Cerebellar nuclear complex (tissue), 1 donor: Measurements from ENCODE around the gene AGAP1.
A peak's percentile ranks its signal among the peaks of the same experiment; 100 is the strongest.

Source experiments
- DNase-seq, 2 experiments: peaks; one replicate each; lab custom pipeline; 2025; lab: John Stamatoyannopoulos, UW

AGAP1 gene

DNA sequence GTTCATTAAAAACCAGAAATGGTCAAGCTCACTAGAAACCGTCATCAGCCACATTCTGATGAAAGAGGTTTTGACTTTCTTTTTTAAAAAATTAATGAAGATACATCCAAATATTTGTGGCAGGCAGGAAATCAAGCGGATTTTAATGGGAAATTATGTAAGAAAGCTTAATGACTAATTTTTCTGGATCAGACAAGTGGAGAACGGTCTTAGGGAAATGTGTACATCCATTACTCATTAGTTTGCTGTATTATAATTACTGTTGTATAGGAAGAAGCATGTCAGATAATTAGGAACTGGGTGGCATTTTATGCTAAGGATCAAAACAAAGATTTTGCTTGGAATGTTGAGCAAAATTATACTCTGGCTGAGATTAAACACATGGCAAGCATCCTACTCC is 39.4 kb downstream of the AGAP1 start:
- DNase-seq: no peak

DNA sequence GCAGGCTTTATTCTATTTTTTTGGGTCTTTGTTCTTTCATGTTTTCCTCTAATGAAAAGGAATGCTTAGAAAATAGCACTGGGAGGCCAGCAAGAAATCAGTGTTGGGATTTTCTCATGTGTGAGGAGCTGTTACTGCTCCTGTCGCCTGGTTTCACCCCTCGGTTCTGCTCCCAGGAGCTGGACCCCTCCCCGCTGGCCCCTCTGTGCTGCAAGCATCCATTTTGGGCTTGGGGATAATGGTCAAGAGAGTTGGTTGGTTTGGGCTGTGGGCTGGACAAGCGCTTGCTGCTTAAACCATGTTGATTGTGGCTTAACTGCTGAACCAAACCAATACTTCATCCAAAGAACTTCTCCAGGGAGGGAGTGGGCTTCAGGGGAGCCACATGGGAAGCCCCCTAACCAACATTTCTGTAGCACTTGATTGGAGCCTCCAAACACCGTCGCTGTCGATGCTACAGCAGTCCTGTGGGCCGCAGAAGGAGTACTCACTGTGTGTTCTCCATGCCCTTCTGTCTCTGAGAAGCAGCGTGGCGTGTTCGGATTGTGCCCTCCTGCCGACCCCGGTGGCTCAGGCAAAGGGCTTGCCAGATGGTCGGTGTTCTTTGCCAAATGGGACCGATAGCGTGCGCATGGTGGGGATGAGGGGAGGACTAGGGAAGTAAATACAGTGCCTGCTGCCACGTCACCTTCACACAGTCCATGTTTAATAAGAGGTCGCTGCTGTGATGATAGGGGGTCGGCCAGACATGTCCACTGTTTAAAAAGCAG is 40.0 kb downstream of the AGAP1 start:
- peak; percentile 10 to 58 for DNase-seq

DNA sequence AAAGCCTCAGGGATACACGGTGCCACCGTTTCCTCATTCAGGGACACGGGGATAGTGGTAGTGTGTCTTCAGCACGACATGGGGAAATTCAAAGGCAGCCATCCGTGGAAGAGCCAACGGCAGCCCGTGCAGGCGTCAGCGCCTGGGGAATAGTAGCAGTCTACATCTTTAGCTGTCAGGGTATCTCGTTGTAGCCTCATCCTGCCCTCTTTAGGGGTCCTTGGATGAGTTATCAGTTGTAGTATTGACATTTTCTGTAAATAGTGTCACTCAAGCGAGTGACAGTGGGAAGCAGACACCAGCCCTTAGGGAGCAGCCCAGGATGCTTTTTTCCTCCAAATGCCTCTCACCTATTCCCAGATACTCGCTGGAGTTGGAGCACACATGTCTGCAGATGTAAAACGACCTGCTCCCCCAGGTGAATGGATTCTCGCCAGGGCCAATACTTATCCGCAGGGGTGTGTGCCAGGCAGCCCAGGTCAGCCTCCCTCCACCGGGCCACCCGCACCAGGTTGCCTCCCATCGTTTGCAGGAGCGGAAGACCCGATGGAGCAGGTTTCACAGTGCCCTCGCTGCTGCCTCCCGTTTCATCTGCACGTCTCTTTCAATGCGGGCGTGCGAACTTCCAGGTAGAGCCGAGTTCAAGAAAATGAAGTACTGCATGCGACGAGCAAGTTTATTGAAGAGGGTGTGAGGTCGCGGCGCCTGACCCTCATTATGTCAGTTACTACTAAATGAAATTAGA is 41.0 kb downstream of the AGAP1 start:
- DNase-seq: no peak

DNA sequence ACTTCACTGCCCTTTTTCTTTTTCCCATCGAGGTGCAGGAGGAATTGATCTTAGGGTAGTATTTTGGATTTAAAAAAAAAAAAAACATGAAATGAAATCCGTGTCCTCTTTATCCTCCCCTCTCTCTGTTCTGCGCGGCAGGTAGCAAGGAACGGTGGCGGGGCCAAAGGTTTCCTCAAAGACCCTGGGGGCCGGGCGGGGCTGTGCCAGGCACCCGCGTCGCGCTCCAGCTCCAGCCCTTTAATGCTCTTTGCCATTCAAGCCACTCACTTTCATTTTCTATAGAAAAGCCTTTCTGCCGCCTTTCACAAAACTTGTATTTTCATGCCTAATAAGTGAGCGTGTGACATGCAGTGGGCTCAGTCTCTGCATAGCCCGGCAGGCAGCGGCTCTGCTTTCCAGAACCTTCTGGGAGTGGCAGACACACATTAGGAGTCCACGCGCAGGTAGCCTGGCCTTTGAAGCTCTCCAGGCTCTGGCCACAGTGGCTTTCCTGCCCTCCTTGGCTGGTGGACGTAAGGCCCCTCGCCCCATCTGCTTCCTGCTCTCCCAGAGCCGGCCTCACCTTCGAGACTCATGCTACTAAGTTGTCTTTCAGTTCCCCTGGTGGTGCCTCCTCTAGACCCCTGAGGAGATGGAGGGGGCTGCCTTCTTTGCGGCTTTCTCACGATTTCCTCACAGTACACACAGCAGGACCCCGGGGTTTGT is 41.7 kb downstream of the AGAP1 start:
- no peak for DNase-seq

DNA sequence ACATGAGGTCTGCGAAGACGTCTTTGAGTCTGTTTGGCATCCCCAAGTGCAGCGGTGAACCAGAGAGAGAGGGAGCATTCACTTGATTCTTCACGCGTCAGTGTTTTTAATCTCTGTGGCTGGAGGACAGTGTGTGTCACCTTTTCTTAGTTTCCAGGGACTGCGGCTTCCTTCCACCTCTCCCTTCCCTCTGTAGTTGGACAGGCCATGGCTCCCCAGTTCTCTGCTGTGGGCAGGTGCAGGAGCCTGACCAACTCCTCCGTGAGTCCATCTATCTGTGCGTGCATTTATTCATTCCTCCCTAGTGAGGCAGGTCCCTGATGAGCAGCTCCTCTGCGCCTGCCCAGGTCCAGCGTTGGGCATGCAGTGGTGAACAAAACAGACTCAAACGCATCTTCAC is 42.9 kb downstream of the AGAP1 start:
- DNase-seq: no peak

DNA sequence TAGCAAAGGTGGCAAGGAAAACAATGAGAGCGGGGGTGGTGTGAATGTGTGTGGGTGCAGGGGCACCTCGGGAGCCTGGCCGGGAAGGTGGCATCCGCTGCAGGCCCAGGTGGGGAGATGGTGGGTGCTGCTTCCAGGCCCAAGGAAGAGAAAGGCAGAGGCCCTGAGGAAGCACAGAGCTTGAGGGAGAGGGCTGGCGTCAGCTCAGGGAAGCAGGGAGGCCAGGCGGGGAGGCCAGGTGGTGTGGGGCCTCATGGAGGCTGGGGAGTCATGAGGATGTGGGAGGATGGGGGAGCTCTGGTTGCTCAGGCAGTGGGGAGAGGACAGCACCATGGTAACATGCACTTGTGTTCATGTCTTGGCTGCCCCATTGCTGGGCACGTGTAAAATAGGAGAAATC is 43.3 kb downstream of the AGAP1 start:
- no peak for DNase-seq

DNA sequence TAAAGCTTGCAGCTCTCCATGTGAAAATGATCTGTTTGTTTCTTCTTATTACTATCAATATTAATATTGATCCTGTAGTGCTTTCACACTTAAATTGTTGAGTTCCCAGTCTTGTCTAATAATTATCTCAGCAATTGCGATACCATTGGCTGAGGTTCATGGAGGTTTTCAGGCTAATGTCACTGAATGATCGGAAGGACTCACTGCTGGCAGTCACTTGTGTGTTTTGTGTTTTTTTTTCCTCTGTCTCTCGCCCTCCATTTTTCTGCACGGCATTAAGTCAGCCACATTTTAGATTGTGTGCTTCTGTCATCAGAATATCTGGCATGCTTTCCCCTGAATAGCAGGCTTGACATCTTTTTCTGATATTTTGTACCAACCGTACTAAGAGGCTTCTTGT is 43.7 kb downstream of the AGAP1 start:
- DNase-seq: no peak

DNA sequence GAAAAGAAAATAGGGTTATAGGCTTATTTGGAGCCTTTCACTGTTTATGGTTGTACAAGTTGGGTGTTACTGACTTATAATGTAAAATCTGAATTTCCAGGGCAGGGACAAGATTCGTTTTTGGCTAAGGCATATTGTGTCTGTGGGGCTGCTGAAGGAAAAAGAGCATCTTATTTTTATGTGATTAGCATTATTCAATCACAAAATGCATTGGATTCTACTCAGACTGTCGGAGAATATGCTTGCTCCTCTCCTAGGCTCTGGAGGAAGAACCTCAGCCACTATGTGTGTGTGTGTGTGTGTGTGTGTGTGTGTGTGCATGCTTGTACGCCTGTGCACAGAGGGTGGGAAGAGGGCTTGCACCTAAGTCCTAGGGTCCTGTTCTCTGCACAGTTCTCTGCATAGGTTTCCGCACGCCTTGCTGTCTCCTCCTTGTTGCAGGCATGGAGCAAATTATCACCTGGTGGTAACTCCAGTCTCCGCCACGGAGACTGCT is 44.3 kb downstream of the AGAP1 start:
- no peak for DNase-seq

DNA sequence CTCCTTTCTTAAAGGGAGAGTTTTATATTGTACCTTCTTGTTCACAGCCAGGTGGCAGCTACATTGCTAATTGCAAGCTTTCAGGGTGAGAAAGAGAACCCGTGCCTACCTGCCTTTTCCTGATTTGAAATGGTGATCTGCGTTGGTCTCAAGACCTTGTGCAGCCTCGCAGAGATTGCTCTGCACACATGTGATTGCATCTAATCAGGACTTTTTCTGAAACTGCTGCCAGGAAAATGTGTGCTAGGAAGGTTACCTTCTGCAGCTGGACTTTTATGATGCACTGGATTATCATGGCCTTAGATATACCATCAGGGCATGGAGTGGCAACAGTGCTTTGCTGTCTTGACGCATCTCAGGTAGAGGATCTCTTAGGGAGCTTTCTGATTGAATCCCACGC is 45.1 kb downstream of the AGAP1 start:
- no peak for DNase-seq

DNA sequence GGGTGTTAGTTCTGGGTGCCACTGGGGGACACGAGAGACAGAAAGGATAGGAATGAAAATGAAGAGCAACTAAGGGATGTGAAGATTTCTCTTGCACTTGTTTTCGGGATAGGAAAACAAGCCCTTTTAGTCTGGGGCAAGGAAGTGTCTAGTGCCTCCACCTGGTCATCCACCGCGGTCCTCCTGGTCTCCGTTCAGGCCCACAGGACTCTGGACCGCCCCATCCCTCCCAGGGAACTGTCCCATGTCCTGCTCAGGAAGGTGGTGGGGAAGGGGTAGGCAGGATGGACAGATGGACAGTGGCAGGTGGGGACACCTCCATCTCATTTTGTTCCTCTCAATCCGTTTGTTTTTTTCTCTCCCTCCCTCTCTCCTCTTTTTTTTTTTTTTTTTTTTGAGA is 45.9 kb downstream of the AGAP1 start:
- DNase-seq: no peak

DNA sequence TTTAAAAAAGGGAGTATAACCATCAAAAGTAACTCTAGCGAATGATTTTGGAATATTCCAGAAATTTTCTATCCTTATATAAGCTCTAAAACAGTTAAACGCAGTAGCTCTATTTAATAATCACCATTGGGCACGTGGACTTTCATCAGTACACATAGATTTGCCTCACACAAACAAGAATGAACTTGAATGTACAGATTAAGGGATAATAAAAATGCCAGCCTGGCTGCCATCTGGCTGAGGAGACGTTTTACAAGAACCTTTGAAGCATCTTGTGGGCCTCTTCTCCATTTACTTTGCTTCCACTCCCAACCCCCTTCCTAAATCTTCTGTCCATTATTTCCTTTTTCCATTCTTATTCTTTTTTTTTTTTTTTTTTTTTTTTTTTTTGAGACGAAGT is 47.2 kb downstream of the AGAP1 start:
- no peak for DNase-seq

DNA sequence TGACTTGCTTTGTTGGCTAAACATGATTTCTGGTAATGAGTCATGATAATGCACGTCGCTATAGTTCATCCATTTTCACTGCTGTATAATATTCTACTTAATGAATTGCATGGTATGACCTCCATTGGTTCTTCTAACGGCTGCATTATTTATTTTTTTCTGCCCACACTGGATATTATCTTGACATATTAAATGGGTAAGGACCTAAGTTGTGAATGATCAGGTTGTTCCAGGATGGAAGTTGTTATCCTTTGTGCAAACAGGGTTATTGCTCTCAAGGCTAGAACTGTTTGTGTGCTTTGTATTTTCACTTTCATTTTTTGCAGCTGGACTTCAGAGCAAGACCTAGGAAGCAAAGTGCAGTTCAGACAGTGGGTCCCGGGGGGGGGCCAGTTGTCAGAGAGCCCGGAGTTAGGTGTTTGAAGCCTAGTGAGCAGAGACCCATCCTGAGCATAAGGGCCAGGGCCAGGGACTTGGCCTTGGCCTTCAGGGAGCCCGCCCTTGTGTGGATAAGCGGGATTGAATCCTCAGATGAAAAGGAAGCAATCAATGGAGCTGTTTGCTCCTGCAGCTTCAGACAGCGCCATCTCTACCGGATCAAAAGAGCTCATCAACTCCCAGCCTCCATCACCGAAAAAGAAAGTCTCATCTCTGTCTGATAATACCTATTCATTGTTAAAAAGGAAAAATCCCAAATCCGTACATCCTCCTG is 48.2 kb downstream of the AGAP1 start:
- DNase-seq: no peak

DNA sequence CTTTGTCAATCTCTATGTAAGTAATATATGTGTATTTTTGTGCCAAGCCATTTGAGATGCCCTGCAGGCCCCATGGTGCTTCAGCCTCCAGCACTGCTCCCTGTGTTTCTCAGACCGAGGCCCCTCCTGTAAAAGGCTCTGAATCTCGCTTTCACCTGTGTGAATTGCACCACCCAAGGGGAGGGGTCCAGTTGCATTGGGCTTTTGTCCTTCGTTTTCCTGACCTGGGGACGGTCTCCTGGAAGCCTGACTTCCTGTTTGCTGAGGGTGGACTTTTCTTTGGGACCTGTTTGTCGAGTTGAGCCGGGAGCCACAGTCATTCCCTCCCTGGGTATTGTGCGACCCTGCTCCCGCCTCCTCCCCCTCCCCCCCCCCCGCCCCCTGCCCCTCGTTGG is 48.9 kb downstream of the AGAP1 start:
- no peak for DNase-seq

DNA sequence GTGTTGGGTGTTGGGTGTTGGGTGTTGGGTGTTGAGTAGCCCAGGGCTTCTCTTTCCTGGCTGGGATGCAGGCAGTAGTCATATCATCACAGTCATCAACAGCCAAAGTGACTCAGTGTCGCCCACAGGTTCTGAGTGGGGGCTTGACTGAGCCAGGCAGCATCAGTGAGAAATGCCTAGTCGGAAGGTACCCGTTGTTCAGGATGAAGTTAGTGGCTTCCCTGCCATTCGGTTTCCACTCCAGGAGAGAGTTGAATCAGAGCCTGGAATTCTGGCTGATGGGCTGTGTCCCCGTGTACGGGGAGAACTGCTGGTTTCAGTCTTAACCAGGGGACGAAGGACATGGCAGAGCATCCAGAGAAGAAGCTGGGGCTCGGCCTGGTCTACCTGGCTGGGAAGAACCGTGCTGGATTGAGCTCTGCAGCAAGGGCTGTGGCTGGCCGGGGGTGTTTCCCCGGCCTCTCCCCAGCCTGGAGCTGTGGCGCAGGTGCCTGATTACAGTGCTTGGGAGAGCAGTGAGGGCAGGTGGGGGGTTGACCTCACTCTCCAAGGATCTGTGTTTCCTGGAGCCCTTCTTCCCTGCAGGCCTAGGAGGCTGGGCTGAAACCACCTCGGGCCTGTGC is 49.4 kb downstream of the AGAP1 start:
- DNase-seq: no peak

DNA sequence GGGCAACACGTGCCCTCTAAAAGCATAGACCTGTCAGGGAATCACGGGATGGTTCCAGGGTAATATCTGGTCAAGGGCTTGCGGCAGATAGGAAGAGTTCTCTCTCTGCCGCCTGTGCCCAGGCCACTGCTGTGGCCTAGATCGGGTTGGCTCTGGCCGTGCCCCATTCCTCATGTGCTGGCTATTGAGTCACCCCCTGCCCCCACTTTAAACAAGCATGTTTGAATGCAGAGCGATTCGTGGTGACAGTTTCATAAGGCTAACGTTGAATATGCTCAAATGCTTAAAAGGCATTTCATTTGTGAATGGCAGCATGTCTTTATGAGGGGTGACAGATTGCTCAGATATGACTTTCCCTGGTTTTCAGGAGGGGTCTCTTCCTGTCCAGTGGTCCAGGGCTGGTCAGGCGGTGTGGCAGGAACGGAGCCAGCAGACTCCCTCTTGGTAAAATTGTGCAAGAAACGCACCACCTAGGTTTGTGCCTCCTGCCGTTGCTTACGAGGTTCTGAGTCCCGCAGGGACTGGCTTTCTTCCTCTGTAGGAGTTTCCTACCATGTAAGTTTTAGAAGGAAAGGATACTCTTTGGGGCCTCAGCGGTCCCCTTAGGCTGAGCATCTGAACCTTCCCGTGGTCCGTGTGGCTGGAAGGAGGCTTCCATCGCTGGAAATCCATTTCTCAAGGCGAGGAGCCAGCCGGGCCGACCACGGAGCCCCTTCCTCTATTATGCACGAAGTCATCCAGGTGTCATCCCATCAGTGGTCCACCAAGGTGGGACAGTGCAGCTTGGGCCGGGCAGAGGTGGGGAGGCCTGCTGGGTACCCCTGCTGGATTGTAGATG is 50.2 kb downstream of the AGAP1 start:
- DNase-seq: no peak

DNA sequence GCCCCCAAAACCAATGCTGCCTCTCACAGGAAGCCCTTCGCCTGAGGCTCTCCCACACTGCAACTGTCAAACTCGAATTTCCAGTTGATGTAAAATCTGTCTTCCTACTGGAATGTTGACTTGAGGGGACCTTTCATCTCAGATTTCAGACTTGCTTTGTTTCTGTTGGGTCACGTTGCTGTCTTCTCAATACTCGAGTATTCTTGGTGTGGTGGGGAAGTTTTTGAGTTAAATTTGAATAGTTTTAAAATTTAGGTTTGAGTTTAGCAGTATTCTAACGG is 50.8 kb downstream of the AGAP1 start:
- no peak for DNase-seq

DNA sequence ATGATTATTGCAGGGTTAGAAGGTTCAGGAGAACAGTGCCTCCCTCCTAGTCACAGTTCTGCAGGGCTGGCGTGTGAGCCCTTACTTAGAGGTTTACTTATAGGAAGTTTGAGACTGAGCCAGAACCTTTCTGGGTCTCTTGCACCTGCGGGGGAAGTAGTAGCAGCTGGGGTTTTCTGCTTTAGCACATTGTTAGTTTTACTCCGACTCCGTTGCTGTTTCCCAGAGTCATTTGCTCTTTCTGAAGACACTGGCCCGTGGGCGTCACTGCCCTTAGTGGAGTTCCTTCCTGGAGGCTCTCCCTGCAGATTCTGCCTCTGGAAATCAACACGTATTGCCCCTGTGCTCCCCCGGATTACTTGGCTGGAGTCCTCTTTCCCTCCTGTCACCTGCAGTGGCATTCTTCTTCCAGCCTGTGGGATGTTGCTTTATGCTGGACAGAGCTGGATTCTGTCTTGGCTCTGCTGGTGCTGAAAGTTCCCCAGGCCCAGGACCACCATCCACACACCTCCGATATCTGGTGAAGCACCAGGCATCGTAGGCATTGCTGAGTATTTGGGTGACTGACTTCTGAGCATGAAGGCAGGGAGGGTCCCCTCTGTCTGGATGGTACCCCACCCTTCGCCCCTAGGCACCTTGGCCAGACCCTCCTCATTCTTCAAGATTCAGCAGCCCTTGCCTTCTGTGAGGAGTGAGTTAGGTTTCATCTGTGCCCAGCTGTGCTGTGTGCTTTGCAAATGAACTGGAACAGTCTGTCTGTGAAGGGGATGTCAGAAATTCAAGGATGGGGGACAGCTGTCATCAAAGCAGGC is 51.7 kb downstream of the AGAP1 start:
- DNase-seq: no peak

DNA sequence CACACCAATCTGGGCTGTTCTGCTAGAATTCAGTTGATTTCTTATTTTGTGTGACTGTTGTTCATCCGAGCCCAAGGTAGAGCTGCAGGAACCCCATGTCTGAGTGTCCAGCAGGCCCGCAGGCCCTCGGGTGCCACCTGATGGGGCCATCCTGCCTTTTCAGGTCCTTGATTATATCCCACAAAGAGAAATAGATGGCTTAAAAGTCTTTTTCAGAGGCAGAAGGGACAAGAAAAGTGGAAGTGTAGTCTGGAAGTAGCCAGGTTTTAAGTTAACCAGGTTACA is 52.2 kb downstream of the AGAP1 start:
- no peak for DNase-seq

DNA sequence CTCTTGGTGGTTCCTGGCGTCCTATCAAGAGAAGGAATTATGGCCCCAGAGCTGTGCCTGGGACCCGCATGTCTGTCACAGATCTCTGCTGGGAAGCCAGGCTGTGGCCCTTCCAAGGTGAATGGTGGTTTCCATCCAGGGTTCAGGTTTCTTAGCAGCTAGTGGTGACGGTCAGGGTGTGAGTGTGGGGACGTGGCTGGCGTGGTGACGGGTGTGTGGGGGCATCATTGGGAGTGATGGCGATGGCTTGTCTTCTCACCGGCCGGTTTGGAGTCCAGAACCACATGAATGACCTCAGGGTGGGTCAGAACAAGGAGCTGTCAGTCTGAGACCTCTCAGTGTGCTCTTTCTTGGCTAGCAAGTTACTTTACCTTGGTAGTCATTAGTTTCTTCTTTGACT is 52.6 kb downstream of the AGAP1 start:
- no peak for DNase-seq

DNA sequence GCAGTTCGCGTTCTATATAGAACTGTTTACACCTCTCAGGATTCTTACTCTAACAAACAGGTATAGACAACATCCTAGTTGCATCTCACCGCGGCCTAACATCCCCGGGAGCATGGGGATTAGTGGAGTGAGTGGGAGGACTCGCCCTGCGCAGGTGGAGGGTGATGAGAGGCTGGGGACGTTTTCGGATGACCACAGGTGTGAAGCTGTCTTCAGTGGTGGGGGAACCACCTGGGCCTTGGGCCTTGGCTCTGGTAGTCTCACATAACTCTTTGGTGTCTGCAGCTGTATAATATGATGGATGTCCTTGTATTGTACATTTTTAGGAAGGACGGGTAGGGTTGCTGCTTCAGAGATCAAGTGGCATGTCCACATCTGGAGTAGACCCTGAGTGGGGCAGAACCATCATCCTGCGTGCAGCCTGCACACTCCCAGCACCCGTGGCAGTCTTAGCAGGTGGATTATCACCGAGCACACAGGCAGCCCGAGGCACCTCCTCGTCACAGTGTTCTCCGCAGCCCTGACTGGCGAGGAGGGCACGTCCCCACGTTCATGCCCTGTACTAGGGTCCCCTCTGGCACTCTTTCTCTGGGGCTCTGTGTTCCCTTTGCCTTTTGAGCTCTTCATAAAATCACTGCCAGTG is 56.0 kb downstream of the AGAP1 start:
- no peak for DNase-seq
